CD14-positive monocyte (primary cell): Measurements from ENCODE around the gene SBK3. TPM values are rescaled to one million over a fixed set of nuclear protein-coding genes. Genes with fewer than 3 reads are reported as not detected.

ENCODE experiments used
- DNase-seq, 3 donors: peaks; one replicate each; pipeline ENCODE4 v3.0.0-alpha.2; 2011 to 2022
- H2AFZ ChIP-seq: 2 replicates; pipeline ENCODE4 v1.6.0; 2012; ENCODE audit warnings: mild to moderate bottlenecking, low read depth, low read length, inconsistent platforms; ENCODE audit not compliant: insufficient read depth, poor library complexity, severe bottlenecking
- H3K27ac ChIP-seq, 2 donors: 1 replicate in 1 of 2; 2 replicates in 1 of 2; pipeline ENCODE4 v1.5.1; 2012 to 2013; ENCODE audit warnings: low read length in 2 of 2, control low read depth in 1 of 2, inconsistent platforms in 1 of 2, low read depth in 1 of 2, mild to moderate bottlenecking in 1 of 2
- H3K27me3 ChIP-seq, 2 donors: one replicate each; pipeline versions ENCODE4 v1.6.0 to v1.6.1; 2011 to 2013; ENCODE audit warnings: low read length in 2 of 2; ENCODE audit not compliant: control insufficient read depth in 2 of 2, insufficient read depth in 2 of 2
- H3K36me3 ChIP-seq, 2 donors: replicated peaks in 1 of 2; 1 replicate in 1 of 2; 2 replicates in 1 of 2; pipeline versions ENCODE4 v1.5.1 to v1.6.1; 2012 to 2013; ENCODE audit warnings: low read length in 2 of 2, control low read depth in 1 of 2, inconsistent platforms in 1 of 2, mild to moderate bottlenecking in 1 of 2; ENCODE audit not compliant: insufficient read depth in 2 of 2, control insufficient read depth in 1 of 2
- H3K4me1 ChIP-seq, 2 donors: 1 replicate in 1 of 2; 2 replicates in 1 of 2; pipeline versions ENCODE4 v1.5.1 to v1.6.1; 2012 to 2013; ENCODE audit warnings: low read length in 2 of 2, control low read depth in 1 of 2, inconsistent platforms in 1 of 2, mild to moderate bottlenecking in 1 of 2, moderate library complexity in 1 of 2; ENCODE audit not compliant: insufficient read depth in 2 of 2, control insufficient read depth in 1 of 2
- H3K4me2 ChIP-seq: replicated peaks from 2 replicates; pipeline ENCODE3; 2012; ENCODE audit warnings: low read length, moderate library complexity, mild to moderate bottlenecking; ENCODE audit not compliant: poor library complexity, severe bottlenecking; ENCODE audit errors: extremely low read depth
- H3K4me3 ChIP-seq, 3 experiments: fragments of 200-600 bp in 1 of 3; sonication (generic) in 1 of 3; replicated peaks in 1 of 3; 1 replicate in 2 of 3; 2 replicates in 1 of 3; pipeline ENCODE4 v1.5.1; 2011 to 2013; ENCODE audit warnings: low read length in 3 of 3, mild to moderate bottlenecking in 3 of 3, control low read depth in 2 of 3, low read depth in 2 of 3, inconsistent platforms in 1 of 3, moderate library complexity in 1 of 3
- H3K79me2 ChIP-seq: 2 replicates; pipeline ENCODE4 v1.6.0; 2012; ENCODE audit warnings: mild to moderate bottlenecking, control low read depth, inconsistent platforms, low read length, moderate library complexity; ENCODE audit not compliant: insufficient read depth
- H3K9ac ChIP-seq: 2 replicates; pipeline ENCODE4 v1.6.0; 2017; ENCODE audit warnings: low read length, mild to moderate bottlenecking; ENCODE audit not compliant: insufficient read depth, poor library complexity, severe bottlenecking
- H3K9me3 ChIP-seq, 2 donors: replicated peaks in 1 of 2; 1 replicate in 1 of 2; 2 replicates in 1 of 2; pipeline versions ENCODE4 v1.5.1 to v1.6.1; 2012 to 2013; ENCODE audit warnings: low read length in 2 of 2, control low read depth in 1 of 2; ENCODE audit not compliant: control insufficient read depth in 1 of 2, insufficient read depth in 1 of 2
- H4K20me1 ChIP-seq: 2 replicates; pipeline ENCODE4 v1.6.0; 2012; ENCODE audit warnings: mild to moderate bottlenecking, low read length, control low read depth, moderate library complexity; ENCODE audit not compliant: insufficient read depth
- H3K27ac Mint-ChIP-seq, 7 donors: one replicate each; pipeline ENCODE4 v1.8.0; 2020; ENCODE audit warnings: mild to moderate bottlenecking in 7 of 7, mixed read lengths in 7 of 7, moderate library complexity in 6 of 7, inconsistent platforms in 2 of 7
- H3K27me3 Mint-ChIP-seq, 3 donors: one replicate each; pipeline ENCODE4 v1.8.0; 2021 to 2022; ENCODE audit warnings: low read depth in 3 of 3, mild to moderate bottlenecking in 3 of 3, mixed read lengths in 3 of 3, moderate library complexity in 3 of 3, inconsistent platforms in 1 of 3
- H3K36me3 Mint-ChIP-seq, 2 donors: one replicate each; pipeline ENCODE4 v1.8.0; 2020; ENCODE audit warnings: mixed read lengths in 2 of 2, inconsistent platforms in 1 of 2, mild to moderate bottlenecking in 1 of 2
- H3K4me1 Mint-ChIP-seq: one replicate; pipeline ENCODE4 v1.8.0; 2020; ENCODE audit warnings: mild to moderate bottlenecking, mixed read lengths
- H3K4me3 Mint-ChIP-seq, 2 donors: one replicate each; pipeline ENCODE4 v1.8.0; 2020; ENCODE audit warnings: mild to moderate bottlenecking in 2 of 2, mixed read lengths in 2 of 2, moderate library complexity in 1 of 2
- H3K9me3 Mint-ChIP-seq, 7 donors: one replicate each; pipeline ENCODE4 v1.8.0; 2020 to 2022; ENCODE audit warnings: mixed read lengths in 7 of 7, mild to moderate bottlenecking in 6 of 7, moderate library complexity in 6 of 7, inconsistent platforms in 2 of 7
- WGBS: methylation state at CpG from one replicate; pipeline ENCODE4 v1.1.5; 2013; ENCODE audit warnings: missing lambda C conversion rate; ENCODE audit not compliant: insufficient coverage; 5-methylcytosine and 5-hydroxymethylcytosine counted together
- intact Hi-C, 2 donors: fragments of 100-400 bp; cut with micrococcal nuclease; formaldehyde crosslinking; loops; one replicate each; pipeline versions ENCODE4 v1.15.0 to v1.15.1; 2023
- polyA plus RNA-seq, 3 donors: library from polyadenylated mRNA; depleted of rRNA in 1 of 3; unstranded in 2 of 3; stranded (reverse) in 1 of 3; fragments of 300-500 nt in 2 of 3; fragments of >200 nt in 1 of 3; fragmentation: Illumina TruSeq in 2 of 3; gene quantifications; 1 replicate in 2 of 3; 2 replicates in 1 of 3; pipeline ENCODE4 v1.2.3, GENCODE V29; 2012 to 2021
- TF ChIP-seq, protein P1 (sequence below): fragments of 200-600 bp; IDR thresholded peaks from one replicate; pipeline ENCODE4 v1.8.0; 2022; ENCODE audit warnings: antibody characterized with exemption, mild to moderate bottlenecking

SBK3 gene
- polyA plus RNA-seq, 3 donors, result not detected

DNA sequence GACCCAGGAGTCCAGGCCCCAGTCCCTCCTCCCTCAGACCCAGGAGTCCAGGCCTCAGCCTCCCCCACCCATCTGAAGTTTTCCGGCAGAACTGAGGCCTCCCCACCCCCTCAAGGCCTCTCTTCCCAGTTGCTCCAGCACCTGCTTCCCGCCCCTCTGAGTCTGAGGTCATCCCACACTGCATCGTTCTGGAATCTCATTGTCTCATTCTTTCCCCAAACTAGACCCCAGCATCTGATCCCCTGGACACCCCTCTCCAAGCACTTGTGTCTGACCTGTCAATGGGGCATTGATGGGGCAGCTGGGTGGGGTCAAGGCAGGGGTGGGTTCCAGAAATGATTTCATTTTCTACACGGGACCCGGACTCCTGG, 7.6 kb downstream of the SBK3 start:
- Histone ChIP-seq H3K9ac (no peak overlapping the region), H3K4me2 (no peak overlapping the region), H3K79me2 (no peaks in the 10 kb centered on the region), H3K4me1 (no peaks in the 10 kb centered on the region), H3K27ac (no peak overlapping the region), H2AFZ (no peak overlapping the region), H3K9me3 (no peaks in the 10 kb centered on the region), H3K4me3 (no peak overlapping the region), H3K36me3 (no peaks in the 10 kb centered on the region), H3K27me3 (no peaks in the 10 kb centered on the region), H4K20me1 (no peaks in the 10 kb centered on the region)
- Mint-ChIP-seq H3K27me3 (peaks cover 3 to 4% (median 3%) of the 10 kb centered on the region in 3 donors), H3K36me3 (no peaks in the 10 kb centered on the region), H3K27ac (no peak overlapping the region), H3K4me1 (peaks cover 2% of the 10 kb centered on the region), H3K9me3 (peaks cover 0 to 5% (median 0%) of the 10 kb centered on the region in 7 donors), H3K4me3 (no peak overlapping the region)
- TF ChIP-seq, protein P1, sequence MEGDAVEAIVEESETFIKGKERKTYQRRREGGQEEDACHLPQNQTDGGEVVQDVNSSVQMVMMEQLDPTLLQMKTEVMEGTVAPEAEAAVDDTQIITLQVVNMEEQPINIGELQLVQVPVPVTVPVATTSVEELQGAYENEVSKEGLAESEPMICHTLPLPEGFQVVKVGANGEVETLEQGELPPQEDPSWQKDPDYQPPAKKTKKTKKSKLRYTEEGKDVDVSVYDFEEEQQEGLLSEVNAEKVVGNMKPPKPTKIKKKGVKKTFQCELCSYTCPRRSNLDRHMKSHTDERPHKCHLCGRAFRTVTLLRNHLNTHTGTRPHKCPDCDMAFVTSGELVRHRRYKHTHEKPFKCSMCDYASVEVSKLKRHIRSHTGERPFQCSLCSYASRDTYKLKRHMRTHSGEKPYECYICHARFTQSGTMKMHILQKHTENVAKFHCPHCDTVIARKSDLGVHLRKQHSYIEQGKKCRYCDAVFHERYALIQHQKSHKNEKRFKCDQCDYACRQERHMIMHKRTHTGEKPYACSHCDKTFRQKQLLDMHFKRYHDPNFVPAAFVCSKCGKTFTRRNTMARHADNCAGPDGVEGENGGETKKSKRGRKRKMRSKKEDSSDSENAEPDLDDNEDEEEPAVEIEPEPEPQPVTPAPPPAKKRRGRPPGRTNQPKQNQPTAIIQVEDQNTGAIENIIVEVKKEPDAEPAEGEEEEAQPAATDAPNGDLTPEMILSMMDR, result no peak
- DNase-seq, result no peak
- WGBS, result 92% methylated on average over 5 of the region's 5 CpGs
- intact Hi-C loops, result no loop called here

DNA sequence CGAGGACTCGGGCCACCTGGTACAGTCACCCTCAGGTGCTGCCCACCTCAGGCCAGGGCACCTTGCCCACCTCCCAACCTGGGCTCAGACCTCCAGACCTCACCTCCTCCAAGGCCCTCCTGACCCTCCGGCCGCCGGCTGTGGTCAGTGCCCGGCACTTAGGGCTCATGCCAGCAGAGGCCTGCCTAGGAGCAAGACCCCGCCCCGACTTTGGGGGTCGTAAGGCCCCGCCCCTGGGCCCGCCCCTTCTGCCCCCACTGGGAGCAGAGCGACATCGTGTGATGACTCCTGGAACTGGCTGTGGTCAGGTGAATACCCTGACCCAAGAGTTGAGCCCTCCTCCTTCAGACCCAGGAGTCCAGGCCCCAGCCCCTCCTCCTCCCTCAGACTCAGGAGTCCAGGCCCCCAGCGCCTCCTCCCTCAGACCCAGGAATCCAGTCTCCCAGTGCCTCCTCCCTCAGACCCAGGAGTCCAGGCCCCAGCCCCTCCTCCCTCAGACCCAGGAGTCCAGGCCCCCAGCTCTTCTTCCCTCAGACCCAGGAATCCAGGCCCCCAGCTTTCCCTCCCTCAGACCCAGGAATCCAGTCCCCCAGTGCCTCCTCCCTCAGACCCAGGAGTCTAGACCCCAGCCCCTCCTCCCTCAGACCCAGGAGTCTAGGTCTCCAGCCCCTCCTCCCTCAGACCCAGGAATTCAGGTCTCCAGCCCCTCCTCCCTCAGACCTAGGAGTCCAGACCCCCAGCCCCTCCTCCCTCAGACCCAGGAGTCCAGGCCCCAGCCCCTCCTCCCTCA, 8.2 kb downstream of the SBK3 start, which contains the start of gene SBK2:
SBK2 (minus strand) TSS at position 183 of the 790 bp plus-strand sequence. CDS start 839 bp downstream, outside the sequence.
- Histone ChIP-seq H3K36me3 (no peaks in the 10 kb centered on the region), H3K79me2 (no peaks in the 10 kb centered on the region), H3K4me3 (no peak within 1 kb of the TSS), H3K9ac (no peak within 1 kb of the TSS), H3K27me3 (no peaks in the 10 kb centered on the region), H3K4me2 (no peak within 1 kb of the TSS), H3K27ac (no peak within 1 kb of the TSS), H3K9me3 (no peaks in the 10 kb centered on the region), H4K20me1 (no peaks in the 10 kb centered on the region), H2AFZ (no peak within 1 kb of the TSS), H3K4me1 (no peaks in the 10 kb centered on the region)
- no peak for DNase-seq
- no peak within 1 kb of the TSS for H3K27ac Mint-ChIP-seq
- H3K4me1 Mint-ChIP-seq, result peaks cover 2% of the 10 kb centered on the region
- no peaks in the 10 kb centered on the region for H3K36me3 Mint-ChIP-seq
- TF ChIP-seq, protein P1, result no peak
- intact Hi-C loops, result no loop called here
- no peak within 1 kb of the TSS for H3K4me3 Mint-ChIP-seq
- H3K9me3 Mint-ChIP-seq, result peaks cover 0 to 3% (median 0%) of the 10 kb centered on the region in 7 donors
- peaks cover 2 to 3% (median 2%) of the 10 kb centered on the region in 3 donors for H3K27me3 Mint-ChIP-seq
- WGBS, result 63% methylated on average over 9 of the region's 14 CpGs
